Measurements from ENCODE around the gene FAM111A. TPM values are rescaled to one million over a fixed set of nuclear protein-coding genes. Genes with fewer than 3 reads are reported as not detected.
A peak's percentile ranks its signal among the peaks of the same experiment; 100 is the strongest.
"Not testable (repeated sequence)": the region's sequence is repeated elsewhere in the genome, so short reads cannot be mapped to it uniquely, and the experiment has no call there.

FAM111A gene
- polyA plus RNA-seq, 2 of the 4 experiments (the other 2 are of a cell fraction), result 13.4 to 21.8 TPM

DNA sequence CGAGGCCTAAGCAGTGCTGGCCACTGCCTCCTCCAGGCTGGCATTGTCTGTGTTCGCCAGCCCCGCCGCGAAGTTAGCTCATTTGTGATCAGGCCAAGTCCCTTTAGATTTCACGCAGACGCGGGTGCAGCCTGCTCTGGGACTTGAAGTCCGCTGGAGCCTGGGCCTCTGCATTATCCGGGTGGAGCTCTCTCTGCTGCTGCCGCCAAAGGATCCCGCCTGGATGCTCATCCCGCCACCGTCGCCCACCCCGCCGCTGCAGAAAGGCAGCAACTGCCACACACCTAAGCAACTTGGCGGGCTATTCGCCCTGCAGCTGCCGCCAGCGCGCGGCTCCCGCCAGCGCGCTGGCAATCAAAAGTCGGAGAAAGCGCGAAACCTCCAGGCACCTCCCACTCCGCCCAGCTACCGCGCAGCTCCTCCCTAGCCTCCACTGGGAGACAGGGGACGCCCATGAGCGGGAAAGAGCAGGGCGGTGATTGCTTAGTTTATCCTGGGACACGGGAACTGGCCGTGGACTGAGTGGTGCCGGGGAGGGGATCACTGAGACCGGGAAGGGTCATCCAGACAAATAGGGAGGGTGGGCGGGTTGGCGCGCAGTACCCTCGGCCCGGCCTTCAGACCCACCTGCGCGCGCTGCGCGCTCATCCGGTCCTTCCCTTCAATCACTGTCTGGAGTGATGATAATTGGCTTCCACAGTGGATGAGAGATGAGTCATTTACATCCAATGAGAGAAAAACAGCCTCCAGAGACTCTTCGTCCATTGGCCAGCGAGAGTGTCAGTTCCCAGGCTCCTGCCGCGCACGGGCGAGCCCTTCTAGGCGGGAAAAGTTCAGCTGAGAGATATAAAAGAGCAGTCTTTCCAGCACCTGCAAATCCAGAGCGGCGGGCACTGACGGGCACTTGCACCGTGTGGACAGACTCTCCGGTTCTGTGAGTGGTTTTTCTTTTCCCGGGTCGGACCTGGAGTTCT, 36.0 kb upstream of the FAM111A start, which contains the start of gene FAM111B (continued):
- TF ChIP-seq CHD2 (IDR thresholded peaks at IDR 0.05; ENCODE audit: low read length, partially characterized antibody) (no peak), FOSL2 (IDR thresholded peaks at IDR 0.05) (peak; percentile 38; the same call in 1 of the 2 replicates), FOSL2 (CRISPR knock-in tag; IDR thresholded peaks at IDR 0.05) (peak; percentile 84), RAD21 (conservative IDR thresholded peaks at IDR 0.05 in 1 of 2, IDR thresholded peaks at IDR 0.05 in 1 of 2) (no peak), FOSB (CRISPR knock-in tag; IDR thresholded peaks at IDR 0.05) (no peak)

DNA sequence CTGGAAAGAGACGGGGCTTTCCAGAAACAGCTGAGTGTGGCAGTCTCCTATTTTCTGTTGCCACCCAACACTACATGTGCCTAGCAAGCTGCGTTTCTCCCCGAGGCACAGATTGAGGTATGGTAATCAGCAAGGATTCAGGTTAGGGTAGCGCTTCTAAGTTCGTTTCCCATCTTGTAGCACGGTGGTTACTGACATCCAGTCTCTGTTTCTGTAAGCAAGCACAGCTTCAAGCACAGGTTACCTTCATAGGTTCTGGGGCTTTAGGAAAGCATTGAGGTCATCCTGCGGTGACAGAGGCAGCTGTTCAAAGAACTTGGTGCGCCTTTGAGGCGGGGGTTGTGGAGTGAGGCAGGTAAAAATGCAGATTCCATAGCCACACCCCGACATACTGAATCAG, 34.9 kb upstream of the FAM111A start:
- Histone ChIP-seq H3K4me1 (peaks cover 12% of the 10 kb centered on the region), H3K4me2 (peak overlapping the region; percentile 93), H3K4me3 (peak overlapping the region; percentile 67), H3K27ac (peak overlapping the region; percentile 51 to 80; a peak in 5 of 6 replicates)
- H3K9me3 ChIP-seq; POLR2A ChIA-PET; DNase-seq (ENCODE audit: low read depth in 1 of 2, low spot score in 1 of 2); FAIRE-seq; ATAC-seq: not testable (repeated sequence)
- 54% methylated on average over 10 of the region's 10 CpGs for WGBS (ENCODE audit: missing lambda C conversion rate)
- CTCF ChIA-PET, result interaction anchor here (0.8 to 2.4 kb wide), 4 partner anchors 10 to 51 kb away, joined by 3 to 19 read pairs (median 6); no protein-coding TSS in a partner anchor

DNA sequence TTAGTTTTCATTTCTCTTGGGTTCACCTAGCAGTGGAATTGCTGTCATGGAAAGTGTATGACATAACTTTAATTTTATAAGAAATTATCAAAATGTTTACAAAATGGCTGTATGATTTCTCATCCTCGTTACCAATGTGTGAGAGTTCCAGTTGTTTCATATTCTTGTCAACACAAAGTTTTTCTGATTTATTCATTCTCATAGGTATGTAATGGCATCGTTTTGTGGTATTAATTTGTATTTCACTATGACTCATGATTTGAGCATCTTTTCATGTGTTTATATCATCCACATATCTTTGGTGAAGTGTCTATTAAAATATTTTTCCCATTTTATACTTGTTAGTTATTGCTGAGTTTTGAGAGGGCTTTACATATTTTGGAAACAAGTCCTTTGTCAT, 30.2 kb upstream of the FAM111A start:
- CTCF ChIA-PET, result no interaction called here
- Histone ChIP-seq H3K4me2 (no peak overlapping the region), H3K9me3 (no peaks in the 10 kb centered on the region), H3K27ac (no peak overlapping the region), H3K4me1 (peaks cover 9% of the 10 kb centered on the region), H3K4me3 (no peak overlapping the region)
- POLR2A ChIA-PET, result no interaction called here
- DNase-seq (ENCODE audit: low read depth in 1 of 2, low spot score in 1 of 2) (no peak), ATAC-seq (no peak), FAIRE-seq (peak; percentile 72)
- 67% methylated on average over 2 of the region's 2 CpGs for WGBS (ENCODE audit: missing lambda C conversion rate)
- TF ChIP-seq GATA3 (IDR thresholded peaks at IDR 0.05; ENCODE audit: borderline replicate concordance) (no peak), NFE2L2 (conservative IDR thresholded peaks at IDR 0.05; ENCODE audit: low read length) (no peak), POLR2AphosphoS2 (conservative IDR thresholded peaks at IDR 0.05; ENCODE audit: low read length) (no peak), SREBF2 (IDR thresholded peaks at IDR 0.05) (no peak), KDM5A (IDR thresholded peaks at IDR 0.05) (no peak), EHF (CRISPR knock-in tag; IDR thresholded peaks at IDR 0.05) (no peak)
- TF ChIP-seq, protein P1, sequence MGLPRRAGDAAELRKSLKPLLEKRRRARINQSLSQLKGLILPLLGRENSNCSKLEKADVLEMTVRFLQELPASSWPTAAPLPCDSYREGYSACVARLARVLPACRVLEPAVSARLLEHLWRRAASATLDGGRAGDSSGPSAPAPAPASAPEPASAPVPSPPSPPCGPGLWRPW (IDR thresholded peaks at IDR 0.05), result no peak

DNA sequence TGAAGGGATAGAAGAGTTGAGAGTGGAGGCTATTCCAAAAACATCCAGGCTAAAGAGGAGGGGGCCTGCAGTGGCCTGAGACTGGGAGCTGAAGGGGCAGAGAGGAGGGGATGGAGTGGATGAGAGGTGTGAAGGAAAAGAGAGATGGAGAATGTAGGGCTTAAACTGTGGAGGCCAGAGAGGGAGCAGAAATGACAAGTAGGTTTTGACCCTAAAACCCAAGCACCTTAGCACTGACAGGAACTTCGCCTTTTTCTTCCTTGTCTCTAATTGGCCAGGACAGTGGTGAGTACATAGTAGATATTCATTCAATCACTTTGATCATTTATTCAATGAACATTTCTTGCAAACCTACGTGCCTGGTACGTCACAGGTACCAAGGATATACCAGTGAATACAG, 28.3 kb upstream of the FAM111A start:
- Histone ChIP-seq H3K9me3 (peaks cover 17% of the 10 kb centered on the region; the same call in 1 of the 3 replicates), H3K27ac (no peak overlapping the region), H3K4me2 (no peak overlapping the region), H3K4me1 (no peaks in the 10 kb centered on the region), H3K4me3 (no peak overlapping the region)
- ChIA-PET CTCF (interaction anchor here (0.6 to 1.6 kb wide), 3 partner anchors 17 to 538 kb away, joined by 3 to 6 read pairs (median 3); no protein-coding TSS in a partner anchor), POLR2A (no interaction called here)
- no peak for DNase-seq (ENCODE audit: low read depth in 1 of 2, low spot score in 1 of 2)
- 88% methylated on average over 3 of the region's 3 CpGs for WGBS (ENCODE audit: missing lambda C conversion rate)
- no peak for ATAC-seq
- FAIRE-seq, result no peak
- TF ChIP-seq, protein P2, sequence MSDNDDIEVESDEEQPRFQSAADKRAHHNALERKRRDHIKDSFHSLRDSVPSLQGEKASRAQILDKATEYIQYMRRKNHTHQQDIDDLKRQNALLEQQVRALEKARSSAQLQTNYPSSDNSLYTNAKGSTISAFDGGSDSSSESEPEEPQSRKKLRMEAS (IDR thresholded peaks at IDR 0.05), result no peak
- TF ChIP-seq, protein P3, sequence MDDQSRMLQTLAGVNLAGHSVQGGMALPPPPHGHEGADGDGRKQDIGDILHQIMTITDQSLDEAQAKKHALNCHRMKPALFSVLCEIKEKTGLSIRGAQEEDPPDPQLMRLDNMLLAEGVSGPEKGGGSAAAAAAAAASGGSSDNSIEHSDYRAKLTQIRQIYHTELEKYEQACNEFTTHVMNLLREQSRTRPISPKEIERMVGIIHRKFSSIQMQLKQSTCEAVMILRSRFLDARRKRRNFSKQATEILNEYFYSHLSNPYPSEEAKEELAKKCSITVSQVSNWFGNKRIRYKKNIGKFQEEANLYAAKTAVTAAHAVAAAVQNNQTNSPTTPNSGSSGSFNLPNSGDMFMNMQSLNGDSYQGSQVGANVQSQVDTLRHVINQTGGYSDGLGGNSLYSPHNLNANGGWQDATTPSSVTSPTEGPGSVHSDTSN (IDR thresholded peaks at IDR 0.05), result no peak
- TF ChIP-seq JUNB (IDR thresholded peaks at IDR 0.05) (no peak), ESRRA (IDR thresholded peaks at IDR 0.05; ENCODE audit: borderline replicate concordance, low read length) (no peak), BHLHE40 (IDR thresholded peaks at IDR 0.05; ENCODE audit: low read depth, low read length) (no peak), EHMT2 (IDR thresholded peaks at IDR 0.05; ENCODE audit: low read depth) (no peak), KDM5A (IDR thresholded peaks at IDR 0.05) (no peak), RARB (CRISPR knock-in tag; IDR thresholded peaks at IDR 0.05) (no peak), HOXB13 (CRISPR knock-in tag; IDR thresholded peaks at IDR 0.05; ENCODE audit: low read depth) (no peak), ZFP36 (IDR thresholded peaks at IDR 0.05; ENCODE audit: borderline replicate concordance, partially characterized antibody) (no peak), MAFK (IDR thresholded peaks at IDR 0.05; ENCODE audit: partially characterized antibody) (no peak), TFCP2L1 (CRISPR knock-in tag; IDR thresholded peaks at IDR 0.05) (no peak), MAZ (IDR thresholded peaks at IDR 0.05; ENCODE audit: borderline replicate concordance, low read depth, low read length) (no peak), MYC (IDR thresholded peaks at IDR 0.05; ENCODE audit: borderline replicate concordance, low read length) (no peak)
- TF ChIP-seq, protein P4, sequence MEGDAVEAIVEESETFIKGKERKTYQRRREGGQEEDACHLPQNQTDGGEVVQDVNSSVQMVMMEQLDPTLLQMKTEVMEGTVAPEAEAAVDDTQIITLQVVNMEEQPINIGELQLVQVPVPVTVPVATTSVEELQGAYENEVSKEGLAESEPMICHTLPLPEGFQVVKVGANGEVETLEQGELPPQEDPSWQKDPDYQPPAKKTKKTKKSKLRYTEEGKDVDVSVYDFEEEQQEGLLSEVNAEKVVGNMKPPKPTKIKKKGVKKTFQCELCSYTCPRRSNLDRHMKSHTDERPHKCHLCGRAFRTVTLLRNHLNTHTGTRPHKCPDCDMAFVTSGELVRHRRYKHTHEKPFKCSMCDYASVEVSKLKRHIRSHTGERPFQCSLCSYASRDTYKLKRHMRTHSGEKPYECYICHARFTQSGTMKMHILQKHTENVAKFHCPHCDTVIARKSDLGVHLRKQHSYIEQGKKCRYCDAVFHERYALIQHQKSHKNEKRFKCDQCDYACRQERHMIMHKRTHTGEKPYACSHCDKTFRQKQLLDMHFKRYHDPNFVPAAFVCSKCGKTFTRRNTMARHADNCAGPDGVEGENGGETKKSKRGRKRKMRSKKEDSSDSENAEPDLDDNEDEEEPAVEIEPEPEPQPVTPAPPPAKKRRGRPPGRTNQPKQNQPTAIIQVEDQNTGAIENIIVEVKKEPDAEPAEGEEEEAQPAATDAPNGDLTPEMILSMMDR (IDR thresholded peaks at IDR 0.05), result no peak
- TF ChIP-seq, protein P5, sequence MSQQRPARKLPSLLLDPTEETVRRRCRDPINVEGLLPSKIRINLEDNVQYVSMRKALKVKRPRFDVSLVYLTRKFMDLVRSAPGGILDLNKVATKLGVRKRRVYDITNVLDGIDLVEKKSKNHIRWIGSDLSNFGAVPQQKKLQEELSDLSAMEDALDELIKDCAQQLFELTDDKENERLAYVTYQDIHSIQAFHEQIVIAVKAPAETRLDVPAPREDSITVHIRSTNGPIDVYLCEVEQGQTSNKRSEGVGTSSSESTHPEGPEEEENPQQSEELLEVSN (IDR thresholded peaks at IDR 0.05; ENCODE audit: borderline replicate concordance, low read depth), result no peak
- TF ChIP-seq, protein P6, sequence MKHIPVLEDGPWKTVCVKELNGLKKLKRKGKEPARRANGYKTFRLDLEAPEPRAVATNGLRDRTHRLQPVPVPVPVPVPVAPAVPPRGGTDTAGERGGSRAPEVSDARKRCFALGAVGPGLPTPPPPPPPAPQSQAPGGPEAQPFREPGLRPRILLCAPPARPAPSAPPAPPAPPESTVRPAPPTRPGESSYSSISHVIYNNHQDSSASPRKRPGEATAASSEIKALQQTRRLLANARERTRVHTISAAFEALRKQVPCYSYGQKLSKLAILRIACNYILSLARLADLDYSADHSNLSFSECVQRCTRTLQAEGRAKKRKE (CRISPR knock-in tag; IDR thresholded peaks at IDR 0.05; ENCODE audit: low read depth), result no peak
